H1 (cell line): ENCODE data around the gene SH3TC2. TPM values are rescaled to one million over a fixed set of nuclear protein-coding genes. Genes with fewer than 3 reads are reported as not detected.

Experiments used
- CTCF ChIA-PET: fragments of 300-600 bp; sonication (Branson Sonifier 250); formaldehyde crosslinking; loops from one replicate; lab custom pipeline; 2021; ENCODE audit not compliant: partially characterized antibody; lab: Charles Lee
- POLR2A ChIA-PET: fragments of 300-600 bp; sonication (Branson Sonifier 250); formaldehyde crosslinking; loops from one replicate; lab custom pipeline; 2021; ENCODE audit warnings: inconsistent platforms; ENCODE audit not compliant: partially characterized antibody; lab: Charles Lee
- DNase-seq, 2 experiments: peaks; one replicate each; pipeline versions ENCODE4 v3.0.0 to v3.0.0-alpha.2; 2010 to 2022; ENCODE audit warnings: low spot score in 2 of 2, low read depth in 1 of 2, mixed read lengths in 1 of 2
- FAIRE-seq: peaks from 2 replicates; lab custom pipeline; 2011; peaks lifted over from hg19 to GRCh38; lab: Jason Lieb, UNC
- H2AFZ ChIP-seq: 2 replicates; pipeline ENCODE4 v1.8.1; 2012; ENCODE audit warnings: low read length, inconsistent platforms
- H2AK5ac ChIP-seq: 2 replicates; pipeline ENCODE4 v1.6.1; 2013; ENCODE audit warnings: low read depth, low read length
- H2BK120ac ChIP-seq: replicated peaks from 2 replicates; pipeline ENCODE3; 2013; ENCODE audit warnings: low read depth, low read length, inconsistent platforms
- H2BK12ac ChIP-seq: 2 replicates; pipeline ENCODE4 v1.6.1; 2013; ENCODE audit warnings: low read depth, low read length
- H2BK15ac ChIP-seq: 2 replicates; pipeline ENCODE4 v1.6.1; 2013; ENCODE audit warnings: low read length
- H2BK20ac ChIP-seq: 2 replicates; pipeline ENCODE4 v1.6.1; 2013; ENCODE audit warnings: low read length
- H2BK5ac ChIP-seq: 2 replicates; pipeline ENCODE4 v1.6.1; 2013; ENCODE audit warnings: low read depth, low read length
- H3K14ac ChIP-seq: 2 replicates; pipeline ENCODE4 v1.6.1; 2013; ENCODE audit warnings: inconsistent platforms; ENCODE audit not compliant: insufficient read length
- H3K18ac ChIP-seq: 2 replicates; pipeline ENCODE4 v1.6.1; 2013; ENCODE audit warnings: low read length; ENCODE audit errors: extremely low read depth
- H3K23ac ChIP-seq: 2 replicates; pipeline ENCODE4 v1.6.1; 2013; ENCODE audit warnings: inconsistent platforms; ENCODE audit not compliant: insufficient read length
- H3K23me2 ChIP-seq: 2 replicates; pipeline ENCODE4 v1.6.1; 2013; ENCODE audit warnings: low read depth, low read length
- H3K27ac ChIP-seq: 2 replicates; pipeline ENCODE4 v1.6.1; 2011; ENCODE audit warnings: low read depth, low read length, inconsistent platforms
- H3K27me3 ChIP-seq, 4 experiments: replicated peaks in 1 of 4; 1 replicate in 1 of 4; 2 replicates in 3 of 4; pipeline versions ENCODE4 v1.6.1 to v1.8.1; 2011 to 2013; ENCODE audit warnings: low read length in 3 of 4, mild to moderate bottlenecking in 3 of 4, inconsistent platforms in 2 of 4, mixed read lengths in 2 of 4, moderate library complexity in 1 of 4; ENCODE audit not compliant: control insufficient read depth in 3 of 4, insufficient read depth in 3 of 4; ENCODE audit errors: extremely low read depth in 1 of 4
- H3K36me3 ChIP-seq, 4 experiments: 2 replicates each; pipeline versions ENCODE4 v1.6.1 to v1.8.1; 2011 to 2013; ENCODE audit warnings: mild to moderate bottlenecking in 4 of 4, low read length in 3 of 4, moderate library complexity in 2 of 4, control low read depth in 1 of 4, inconsistent platforms in 1 of 4; ENCODE audit not compliant: insufficient read depth in 4 of 4, control insufficient read depth in 2 of 4
- H3K4ac ChIP-seq: replicated peaks from 2 replicates; pipeline ENCODE3; 2013; ENCODE audit warnings: low read length, low read depth, mixed read lengths, inconsistent platforms; ENCODE audit not compliant: insufficient read length
- H3K4me1 ChIP-seq, 4 experiments: replicated peaks in 1 of 4; 1 replicate in 1 of 4; 2 replicates in 3 of 4; pipeline versions ENCODE4 v1.6.1 to v1.8.1; 2011 to 2013; ENCODE audit warnings: low read length in 3 of 4, inconsistent platforms in 2 of 4, mixed read lengths in 1 of 4; ENCODE audit not compliant: insufficient read depth in 4 of 4, control insufficient read depth in 3 of 4
- H3K4me2 ChIP-seq, 2 experiments: 2 replicates each; pipeline versions ENCODE4 v1.6.1 to v1.8.1; 2011 to 2013; ENCODE audit warnings: low read depth in 2 of 2, low read length in 2 of 2, control low read depth in 1 of 2, inconsistent platforms in 1 of 2, mild to moderate bottlenecking in 1 of 2; ENCODE audit not compliant: insufficient read depth in 1 of 2
- H3K4me3 ChIP-seq, 4 experiments: fragments of 200-600, 300-600 bp in 1 of 4; sonication (generic), shearing (Covaris generic), sonication (Bioruptor Twin) in 1 of 4; 2 replicates each; pipeline versions ENCODE4 v1.5.1 to v1.8.1; 2011 to 2016; ENCODE audit warnings: low read length in 4 of 4, low read depth in 3 of 4, control low read depth in 2 of 4, inconsistent platforms in 2 of 4, mild to moderate bottlenecking in 2 of 4, mixed read lengths in 1 of 4, moderate library complexity in 1 of 4; ENCODE audit not compliant: insufficient read depth in 2 of 4; ENCODE audit errors: extremely low read depth in 1 of 4
- H3K56ac ChIP-seq: replicated peaks from 2 replicates; pipeline ENCODE3; 2013; ENCODE audit warnings: low read depth, mild to moderate bottlenecking, mixed read lengths, low read length, inconsistent platforms; ENCODE audit not compliant: insufficient read length
- H3K79me1 ChIP-seq: 2 replicates; pipeline ENCODE4 v1.6.1; 2013; ENCODE audit warnings: low read depth, low read length, control low read depth
- H3K79me2 ChIP-seq, 2 experiments: 2 replicates each; pipeline versions ENCODE4 v1.6.1 to v1.8.1; 2012 to 2013; ENCODE audit warnings: low read length in 2 of 2, mild to moderate bottlenecking in 2 of 2, inconsistent platforms in 1 of 2; ENCODE audit not compliant: insufficient read depth in 2 of 2, control insufficient read depth in 1 of 2
- H3K9ac ChIP-seq, 4 experiments: replicated peaks in 1 of 4; 1 replicate in 1 of 4; 2 replicates in 3 of 4; pipeline versions ENCODE4 v1.6.1 to v1.8.1; 2011 to 2013; ENCODE audit warnings: low read depth in 3 of 4, low read length in 3 of 4, control low read depth in 2 of 4, mild to moderate bottlenecking in 2 of 4, moderate library complexity in 2 of 4, inconsistent platforms in 1 of 4; ENCODE audit errors: extremely low read depth in 1 of 4
- H3K9me3 ChIP-seq, 2 experiments: 2 replicates each; pipeline versions ENCODE4 v1.6.1 to v1.8.1; 2012 to 2013; ENCODE audit warnings: mild to moderate bottlenecking in 2 of 2, moderate library complexity in 2 of 2, control low read depth in 1 of 2, inconsistent platforms in 1 of 2, low read depth in 1 of 2, low read length in 1 of 2, mixed read lengths in 1 of 2; ENCODE audit not compliant: insufficient read depth in 2 of 2
- H4K20me1 ChIP-seq, 2 experiments: replicated peaks in 1 of 2; 2 replicates each; pipeline versions ENCODE3 to v1.8.1; 2011 to 2013; ENCODE audit warnings: inconsistent platforms in 2 of 2, low read length in 2 of 2, mild to moderate bottlenecking in 1 of 2; ENCODE audit not compliant: insufficient read depth in 2 of 2, control insufficient read depth in 1 of 2
- H4K5ac ChIP-seq: 2 replicates; pipeline ENCODE4 v1.6.1; 2013; ENCODE audit warnings: low read length, low read depth, mixed read lengths, inconsistent platforms; ENCODE audit not compliant: insufficient read length
- H4K8ac ChIP-seq: 2 replicates; pipeline ENCODE4 v1.8.0; 2013; ENCODE audit warnings: mild to moderate bottlenecking, moderate library complexity, low read length, inconsistent platforms; ENCODE audit not compliant: insufficient read depth; ENCODE audit errors: extremely low read depth
- H4K91ac ChIP-seq: replicated peaks from 2 replicates; pipeline ENCODE3; 2013; ENCODE audit warnings: low read length, mixed read lengths, inconsistent platforms; ENCODE audit not compliant: insufficient read length
- CBX5 ChIP-seq: fragments of 300-800, 300-1000 bp; sonication (generic); IDR thresholded peaks from 2 replicates; pipeline ENCODE4 v1.7.1; 2016; ENCODE audit warnings: antibody characterized with exemption, low read length, low read depth
- CHD2 ChIP-seq: IDR thresholded peaks from 2 replicates; pipeline ENCODE4 v1.6.1; 2012; ENCODE audit warnings: low read length, improper control_type of control experiment
- FOSL1 ChIP-seq: IDR thresholded peaks from 2 replicates; pipeline ENCODE4 v1.6.1; 2011; ENCODE audit warnings: mild to moderate bottlenecking, low read depth, low read length, moderate library complexity; ENCODE audit not compliant: insufficient read depth
- GABPA ChIP-seq: IDR thresholded peaks from 2 replicates; pipeline ENCODE4 v1.6.1; 2011; ENCODE audit warnings: mild to moderate bottlenecking, low read length, moderate library complexity, borderline replicate concordance; ENCODE audit not compliant: insufficient read depth
- GTF2F1 ChIP-seq: IDR thresholded peaks from 2 replicates; pipeline ENCODE4 v1.6.1; 2012; ENCODE audit warnings: low read depth, low read length, improper control_type of control experiment, borderline replicate concordance
- JUN ChIP-seq: IDR thresholded peaks from 2 replicates; pipeline ENCODE4 v1.6.1; 2011; ENCODE audit warnings: low read depth, mild to moderate bottlenecking, improper control_type of control experiment, low read length
- POU5F1 ChIP-seq: IDR thresholded peaks from 2 replicates; pipeline ENCODE4 v1.6.1; 2011; ENCODE audit warnings: low read depth, mild to moderate bottlenecking, low read length, moderate library complexity
- SIN3A ChIP-seq, 2 experiments: IDR thresholded peaks in 1 of 2; conservative IDR thresholded peaks in 1 of 2; 2 replicates each; pipeline ENCODE4 v1.6.1; 2011 to 2012; ENCODE audit warnings: low read length in 2 of 2, improper control_type of control experiment in 1 of 2, low read depth in 1 of 2, mild to moderate bottlenecking in 1 of 2
- SP2 ChIP-seq: IDR thresholded peaks from 2 replicates; pipeline ENCODE4 v1.6.1; 2012; ENCODE audit warnings: mild to moderate bottlenecking, low read length, inconsistent platforms
- SP4 ChIP-seq: IDR thresholded peaks from 2 replicates; pipeline ENCODE4 v1.6.1; 2012; ENCODE audit warnings: low read length, inconsistent platforms
- TEAD4 ChIP-seq: IDR thresholded peaks from 2 replicates; pipeline ENCODE4 v1.6.1; 2012; ENCODE audit warnings: low read depth, low read length, inconsistent platforms, mixed read lengths
- USF2 ChIP-seq: IDR thresholded peaks from 2 replicates; pipeline ENCODE4 v1.6.1; 2011; ENCODE audit warnings: low read length, improper control_type of control experiment
- WGBS, 2 experiments: shearing (Covaris generic) in 1 of 2; methylation state at CpG; one replicate each; pipeline versions ENCODE4 v1.1.6 to v1.1.7; 2013 to 2015; ENCODE audit warnings: low lambda C conversion rate in 2 of 2, mixed read lengths in 2 of 2, inconsistent platforms in 1 of 2, low coverage in 1 of 2, missing lambda C conversion rate in 1 of 2; ENCODE audit not compliant: insufficient replicate concordance in 2 of 2, insufficient coverage in 1 of 2, insufficient read length in 1 of 2; ENCODE audit errors: extremely low coverage in 1 of 2, missing lambda C conversion rate in 1 of 2; 5-methylcytosine and 5-hydroxymethylcytosine counted together
- polyA plus RNA-seq, 7 experiments: library from polyadenylated mRNA; depleted of rRNA in 3 of 7; stranded (reverse) in 5 of 7; unstranded in 2 of 7; fragments of >200 nt in 5 of 7; fragments of 200-250 nt in 2 of 7; gene quantifications; 1 replicate in 5 of 7; 2 replicates in 1 of 7; 4 replicates in 1 of 7; pipeline versions ENCODE4 v1.2.1 to v1.2.3, GENCODE V29; 2011 to 2013; ENCODE audit warnings: missing spikeins in 2 of 7, mixed read lengths in 2 of 7
- total RNA-seq: library from RNA; stranded (reverse); fragmentation: NEBNext Ultra II Directional; extraction: Animal tissue kit (Norgen Biotek cat#: 25700); gene quantifications from 2 replicates; pipeline ENCODE4 v1.2.1, GENCODE V29; 2021
- TF ChIP-seq, protein P1 (sequence below): IDR thresholded peaks from 2 replicates; pipeline ENCODE4 v1.6.1; 2011; ENCODE audit warnings: low read depth, mild to moderate bottlenecking, low read length; ENCODE audit not compliant: insufficient read depth

The SH3TC2 gene
- total and polyA plus RNA-seq, 2 of the 8 experiments (the other 6 are each of a cell fraction or from before 2014, with no cell fraction given), result 0.11 to 0.80 TPM

DNA sequence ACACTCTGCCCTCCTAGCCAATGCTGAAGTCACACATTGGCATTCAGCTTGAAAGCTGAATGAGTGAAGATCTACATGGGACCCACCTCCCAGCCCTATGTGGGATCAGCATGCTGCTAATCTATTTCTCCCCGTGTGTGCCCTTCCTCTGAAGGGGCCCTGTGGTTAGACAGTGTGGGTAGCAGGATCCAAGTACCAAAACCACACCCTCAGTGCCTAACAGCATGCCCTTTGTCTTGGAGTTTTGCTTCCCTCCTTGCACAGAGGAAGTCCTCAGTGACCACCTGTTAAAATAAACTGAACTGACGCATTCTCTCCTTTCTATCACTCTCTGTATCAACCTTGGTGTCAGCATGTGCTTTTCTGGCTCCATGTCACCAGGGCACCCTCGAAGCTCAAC lies 25.0 kb downstream of the SH3TC2 start:
- Histone ChIP-seq H3K27ac (no peak overlapping the region), H3K4me3 (no peak overlapping the region), H2BK5ac (no peak overlapping the region), H2BK12ac (no peak overlapping the region), H3K4me1 (no peaks in the 10 kb centered on the region), H3K9ac (no peak overlapping the region), H3K14ac (no peak overlapping the region), H2BK20ac (no peak overlapping the region), H4K5ac (no peak overlapping the region), H3K4me2 (no peak overlapping the region), H2AFZ (peak overlapping the region; percentile 65; the same call in 1 of the 2 replicates), H3K9me3 (no peaks in the 10 kb centered on the region), H3K79me2 (no peaks in the 10 kb centered on the region), H4K91ac (no peak overlapping the region), H3K79me1 (0 out of 2 replicates have a peak, but pooled peaks cover 2% of the 10 kb centered on the region), H3K4ac (no peak overlapping the region), H3K18ac (no peak overlapping the region), H3K36me3 (no peaks in the 10 kb centered on the region), H4K8ac (no peak overlapping the region), H2AK5ac (no peak overlapping the region), H4K20me1 (no peaks in the 10 kb centered on the region), H3K27me3 (no peaks in the 10 kb centered on the region), H3K56ac (no peak overlapping the region), H3K23me2 (no peaks in the 10 kb centered on the region; the same call in 1 of the 2 replicates), H3K23ac (no peak overlapping the region), H2BK15ac (no peak overlapping the region), H2BK120ac (no peak overlapping the region)
- WGBS, 2 experiments, result 86% methylated on average over 3 of the region's 3 CpGs; no CpG with 5 or more reads in 1 of the 2 experiments
- no peak for DNase-seq
- no peak for FAIRE-seq
- CTCF ChIA-PET, result interaction anchor here (1.2 to 17.3 kb wide), 9 partner anchors 25 to 303 kb away, joined by 3 to 444 read pairs (median 23); no protein-coding TSS in a partner anchor
- POLR2A ChIA-PET, result no interaction called here
- TF ChIP-seq POU5F1 (no peak), SP2 (no peak), USF2 (no peak), GABPA (no peak), SP4 (no peak), GTF2F1 (no peak), SIN3A (conservative IDR thresholded peaks at IDR 0.05 in 1 of 2, IDR thresholded peaks at IDR 0.05 in 1 of 2; ENCODE audit: low read depth in 1 of 2, low read length in 2 of 2) (no peak), CBX5 (no peak), FOSL1 (no peak), TEAD4 (no peak), CHD2 (no peak), JUN (no peak)
- TF ChIP-seq, protein P1, sequence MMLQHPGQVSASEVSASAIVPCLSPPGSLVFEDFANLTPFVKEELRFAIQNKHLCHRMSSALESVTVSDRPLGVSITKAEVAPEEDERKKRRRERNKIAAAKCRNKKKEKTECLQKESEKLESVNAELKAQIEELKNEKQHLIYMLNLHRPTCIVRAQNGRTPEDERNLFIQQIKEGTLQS, result no peak
